ENCODE results near the gene MRPS12.

Gene MRPS12

GRCh38 chr19:38907227-38907626 is 23.5 kb upstream of the MRPS12 start:
- H3K36me3 ChIP-seq (ENCODE audit: control insufficient read depth in 2 of 2, insufficient read depth in 1 of 2, low read length in 2 of 2), result peaks cover 39 to 46% of the 10 kb centered on the region in 2 experiments
- H3K9me3 ChIP-seq (ENCODE audit: control insufficient read depth, insufficient read depth, low read depth, low read length), result no peaks in the 10 kb centered on the region
- no peak overlapping the region for H3K4me3 ChIP-seq (ENCODE audit: low read depth, low read length)
- CTCF ChIA-PET, result interaction anchor here (2.4 kb wide), 1 partner anchor 23 kb away, joined by 10 read pairs; the partner anchor contains the start of genes MRPS12 and SARS2
- 0 out of 2 replicates have a peak overlapping the region, but pooled peaks have one; percentile 4 for H3K27ac ChIP-seq (ENCODE audit: extremely low read depth, low read depth, low read length)
- no peaks in the 10 kb centered on the region for H3K4me1 ChIP-seq (ENCODE audit: control insufficient read depth, insufficient read depth, low read length)
- TF ChIP-seq ZNF274 (IDR thresholded peaks at IDR 0.05; ENCODE audit: low read length), result no peak
- no peak for TF ChIP-seq ZNF274 (tag by site-specific recombination; IDR thresholded peaks at IDR 0.05; ENCODE audit: borderline replicate concordance)
- no peak for TF ChIP-seq ZNF114 (tag by site-specific recombination; IDR thresholded peaks at IDR 0.05)
- TF ChIP-seq ZNF362 (tag by site-specific recombination; IDR thresholded peaks at IDR 0.05), result no peak
- no peak for TF ChIP-seq ZXDB (tag by site-specific recombination; IDR thresholded peaks at IDR 0.05)
- no peak for TF ChIP-seq ZNF280C (tag by site-specific recombination; IDR thresholded peaks at IDR 0.05)
- no peak for TF ChIP-seq ZNF529 (tag by site-specific recombination; IDR thresholded peaks at IDR 0.05; ENCODE audit: insufficient replicate concordance)
- POLR2A ChIA-PET, result no interaction called here

GRCh38 chr19:38907670-38908069 is 23.1 kb upstream of the MRPS12 start:
- TF ChIP-seq ZNF513 (tag by site-specific recombination; IDR thresholded peaks at IDR 0.05) (no peak), ZNF274 (IDR thresholded peaks at IDR 0.05; ENCODE audit: low read length) (no peak), ZNF274 (tag by site-specific recombination; IDR thresholded peaks at IDR 0.05; ENCODE audit: borderline replicate concordance) (peak; percentile 98), GLIS2 (tag by site-specific recombination; IDR thresholded peaks at IDR 0.05) (peak; percentile 21; the same call in 1 of the 2 replicates)
- POLR2A ChIA-PET, result no interaction called here
- no peak overlapping the region for H3K4me3 ChIP-seq (ENCODE audit: low read depth, low read length)
- H3K27ac ChIP-seq (ENCODE audit: extremely low read depth, low read depth, low read length), result no peak overlapping the region
- H3K4me1 ChIP-seq (ENCODE audit: control insufficient read depth, insufficient read depth, low read length), result no peaks in the 10 kb centered on the region
- H3K36me3 ChIP-seq (ENCODE audit: control insufficient read depth in 2 of 2, insufficient read depth in 1 of 2, low read length in 2 of 2), result peaks cover 38 to 46% of the 10 kb centered on the region in 2 experiments
- CTCF ChIA-PET, result interaction anchor here (0.9 to 2.0 kb wide), 2 partner anchors 20 to 22 kb away, joined by 4 to 7 read pairs; partner anchors contain the start of gene SARS2
- H3K9me3 ChIP-seq (ENCODE audit: control insufficient read depth, insufficient read depth, low read depth, low read length), result no peaks in the 10 kb centered on the region

GRCh38 chr19:38908911-38909310 is 21.8 kb upstream of the MRPS12 start:
- peaks cover 30 to 46% of the 10 kb centered on the region in 2 experiments for H3K36me3 ChIP-seq (ENCODE audit: control insufficient read depth in 2 of 2, insufficient read depth in 1 of 2, low read length in 2 of 2)
- ChIA-PET POLR2A (interaction anchor here (0.6 to 1.2 kb wide), 3 partner anchors 9 to 101 kb away, joined by 3 read pairs; partner anchors contain the start of genes ECH1 and NFKBIB), CTCF (interaction anchor here (0.7 to 2.0 kb wide), 3 partner anchors 21 to 1015 kb away, joined by 3 to 7 read pairs (median 5); partner anchors contain the start of genes MRPS12 and SARS2)
- H3K4me1 ChIP-seq (ENCODE audit: control insufficient read depth, insufficient read depth, low read length), result no peaks in the 10 kb centered on the region
- TF ChIP-seq EGR2 (tag by site-specific recombination; IDR thresholded peaks at IDR 0.05; ENCODE audit: low read depth), result peak; percentile 84
- no peak for TF ChIP-seq SCRT1 (tag by site-specific recombination; IDR thresholded peaks at IDR 0.05; ENCODE audit: borderline replicate concordance)
- TF ChIP-seq ZFHX2 (tag by site-specific recombination; conservative IDR thresholded peaks at IDR 0.05), result peak; percentile 87
- no peaks in the 10 kb centered on the region for H3K9me3 ChIP-seq (ENCODE audit: control insufficient read depth, insufficient read depth, low read depth, low read length)
- no peak overlapping the region for H3K4me3 ChIP-seq (ENCODE audit: low read depth, low read length)
- no peak overlapping the region; the same call in 1 of the 2 replicates for H3K27ac ChIP-seq (ENCODE audit: extremely low read depth, low read depth, low read length)

GRCh38 chr19:38910488-38910887 is 20.3 kb upstream of the MRPS12 start:
- CTCF ChIA-PET, result no interaction called here
- Histone ChIP-seq H3K4me3 (ENCODE audit: low read depth, low read length) (no peak overlapping the region), H3K4me1 (ENCODE audit: control insufficient read depth, insufficient read depth, low read length) (no peaks in the 10 kb centered on the region), H3K9me3 (ENCODE audit: control insufficient read depth, insufficient read depth, low read depth, low read length) (no peaks in the 10 kb centered on the region), H3K27ac (ENCODE audit: extremely low read depth, low read depth, low read length) (no peak overlapping the region), H3K36me3 (ENCODE audit: control insufficient read depth in 2 of 2, insufficient read depth in 1 of 2, low read length in 2 of 2) (peaks cover 26 to 35% of the 10 kb centered on the region in 2 experiments)
- POLR2A ChIA-PET, result no interaction called here
- TF ChIP-seq ZNF510 (tag by site-specific recombination; IDR thresholded peaks at IDR 0.05; ENCODE audit: insufficient replicate concordance) (no peak), ZBTB44 (tag by site-specific recombination; IDR thresholded peaks at IDR 0.05) (no peak), ZNF169 (tag by site-specific recombination; IDR thresholded peaks at IDR 0.05) (no peak), ZNF214 (tag by site-specific recombination; IDR thresholded peaks at IDR 0.05; ENCODE audit: borderline replicate concordance) (no peak), EGR2 (tag by site-specific recombination; IDR thresholded peaks at IDR 0.05; ENCODE audit: low read depth) (peak; percentile 38; the same call in 1 of the 2 replicates), ZNF350 (tag by site-specific recombination; IDR thresholded peaks at IDR 0.05) (no peak), ZNF140 (tag by site-specific recombination; IDR thresholded peaks at IDR 0.05) (no peak), ZFHX2 (tag by site-specific recombination; conservative IDR thresholded peaks at IDR 0.05) (peak; percentile 20; the same call in 1 of the 2 replicates), ZNF48 (tag by site-specific recombination; IDR thresholded peaks at IDR 0.05) (no peak), GLIS2 (tag by site-specific recombination; IDR thresholded peaks at IDR 0.05) (no peak), BCL11A (tag by site-specific recombination; IDR thresholded peaks at IDR 0.05; ENCODE audit: low read depth) (no peak)

All from HEK293 (cell line).